OCI-M2 (cell line): ENCODE data around the gene ZMYM4.
A peak's percentile ranks its signal among the peaks of the same experiment; 100 is the strongest.
"Not testable (repeated sequence)": the region's sequence is repeated elsewhere in the genome, so short reads cannot be mapped to it uniquely, and the experiment has no call there.

ENCODE experiments used
- DNase-seq: peaks from one replicate; lab custom pipeline; 2025; ENCODE audit not compliant: unreplicated experiment; lab: John Stamatoyannopoulos, UW

The ZMYM4 gene

DNA sequence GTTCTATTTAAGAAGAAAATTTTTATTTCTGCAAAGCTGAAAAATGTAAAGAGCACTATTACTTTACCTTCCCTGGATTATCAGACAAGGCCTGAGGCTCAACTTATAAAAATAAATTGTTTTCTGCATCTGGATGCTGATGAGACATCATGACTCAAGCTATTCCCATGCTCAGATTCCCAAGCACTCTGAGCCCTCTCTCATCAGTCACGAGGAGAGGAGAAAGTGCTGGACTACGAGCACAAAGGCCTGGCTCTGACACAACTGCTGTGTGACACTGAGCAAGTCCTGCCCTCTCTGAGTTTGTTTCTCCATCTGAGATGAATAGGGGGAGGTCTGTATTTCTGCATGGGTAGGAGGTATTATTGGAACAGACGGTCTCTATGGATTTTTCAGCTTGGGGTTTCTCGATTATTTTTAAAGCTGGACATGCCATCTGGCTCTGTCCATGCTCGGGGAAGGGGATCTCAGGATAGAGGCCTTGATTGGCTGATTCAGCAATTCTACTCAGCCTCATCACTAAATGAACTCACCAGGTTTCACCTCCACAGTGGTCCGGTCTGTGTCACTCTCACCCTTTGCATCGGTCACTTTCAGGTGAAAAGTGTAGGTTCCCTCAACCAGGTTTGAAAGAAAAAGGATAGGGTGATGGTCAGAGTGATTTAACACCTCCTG, 181.0 kb downstream of the ZMYM4 start:
- no peak for DNase-seq

GRCh38 chr1:35451125-35451528, 182.6 kb downstream of the ZMYM4 start:
- DNase-seq, result peak; percentile 22

GRCh38 chr1:35452106-35452774, 183.7 kb downstream of the ZMYM4 start:
- no peak for DNase-seq

- DNase-seq, result no peak
Observed at GRCh38 chr1:35453031-35453430, 184.5 kb downstream of the ZMYM4 start.

GRCh38 chr1:35454176-35454575, 185.7 kb downstream of the ZMYM4 start:
- no peak for DNase-seq

DNA sequence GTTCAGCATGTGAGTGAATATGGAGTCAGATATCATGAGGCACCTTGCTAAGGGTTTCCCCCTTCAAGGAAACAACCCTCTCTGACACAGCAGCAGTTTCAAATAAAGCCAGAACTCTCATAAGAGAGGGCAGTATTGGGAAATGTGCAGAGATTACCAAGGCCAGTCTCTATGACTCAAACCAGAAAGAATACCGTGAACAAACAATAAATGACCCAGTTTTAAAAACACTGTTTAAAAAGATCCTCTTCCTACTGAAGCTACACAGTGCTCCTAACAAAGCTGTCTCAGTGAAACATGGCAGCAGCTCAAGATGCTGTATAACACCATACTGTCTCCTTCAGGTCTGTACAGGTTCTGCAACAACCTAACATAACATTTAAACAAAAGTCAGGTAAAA, 186.1 kb downstream of the ZMYM4 start:
- no peak for DNase-seq

DNA sequence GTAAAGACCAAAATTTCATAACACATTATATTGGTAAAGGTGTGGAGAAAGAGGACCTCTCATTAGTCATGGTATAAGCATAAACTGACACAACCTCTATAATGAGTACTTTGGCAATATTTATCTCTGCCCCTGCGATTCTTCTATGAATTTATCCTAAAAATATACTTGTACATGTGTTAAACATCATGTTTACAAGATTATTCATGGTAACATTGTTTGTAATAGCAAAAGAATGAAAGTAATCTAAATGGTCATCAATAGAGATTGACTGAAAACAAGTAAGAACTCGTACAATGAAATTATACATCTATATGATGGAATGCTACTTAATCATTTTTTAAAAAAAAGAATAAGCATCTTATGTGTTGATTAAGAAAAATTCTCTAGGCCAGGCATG, 192.3 kb downstream of the ZMYM4 start:
- DNase-seq, result no peak

DNA sequence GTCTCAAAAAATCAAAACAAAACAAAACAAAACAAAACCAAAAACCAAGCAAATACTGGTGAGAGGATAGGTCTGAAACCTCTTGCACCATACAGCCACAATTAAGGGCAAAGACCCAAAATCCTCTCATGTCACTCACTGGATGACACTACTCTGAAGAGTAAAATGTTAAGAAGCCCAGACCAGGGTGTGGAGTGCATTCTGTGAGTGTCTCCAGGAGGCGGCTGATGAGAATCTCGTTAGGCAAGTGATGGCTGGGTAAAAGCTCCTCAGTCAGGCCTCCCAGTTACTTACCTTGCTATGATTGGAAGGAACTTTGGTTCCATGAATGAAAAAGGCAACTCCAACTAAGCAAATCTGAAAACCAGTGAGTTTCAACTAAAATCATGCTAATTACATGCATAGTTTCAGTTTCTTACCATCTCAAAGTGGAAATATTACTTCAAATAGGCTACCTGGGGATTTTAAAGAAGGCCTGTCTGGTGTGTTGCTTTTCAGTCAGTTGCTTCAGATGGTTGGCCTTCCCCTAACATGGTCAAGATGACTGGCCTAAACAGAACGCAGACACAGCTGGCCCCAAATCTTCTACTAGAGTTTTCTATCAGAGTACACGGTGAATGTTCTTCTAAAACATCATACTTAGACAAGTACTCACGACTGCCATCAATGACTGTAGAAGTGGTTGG, 193.6 kb downstream of the ZMYM4 start:
- no peak for DNase-seq

DNA sequence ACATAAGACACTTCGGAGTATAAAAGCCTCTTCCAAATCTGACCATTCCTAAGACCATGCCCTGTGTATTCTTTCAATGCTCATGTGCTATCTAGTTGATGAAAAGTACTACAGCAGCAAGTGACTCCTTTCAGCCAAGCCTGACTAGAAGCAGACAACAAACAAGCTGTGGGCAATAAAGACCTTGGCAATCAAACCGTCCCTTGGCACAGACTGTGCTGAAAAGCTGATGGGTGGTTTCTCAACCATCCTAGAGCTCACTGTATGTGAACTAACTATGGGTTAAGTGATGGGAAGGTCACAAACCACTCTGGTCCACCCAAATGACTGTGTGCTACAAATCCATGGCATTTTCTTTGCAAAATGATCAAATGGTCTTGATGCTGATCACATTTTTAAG, 194.7 kb downstream of the ZMYM4 start:
- DNase-seq, result no peak

DNA sequence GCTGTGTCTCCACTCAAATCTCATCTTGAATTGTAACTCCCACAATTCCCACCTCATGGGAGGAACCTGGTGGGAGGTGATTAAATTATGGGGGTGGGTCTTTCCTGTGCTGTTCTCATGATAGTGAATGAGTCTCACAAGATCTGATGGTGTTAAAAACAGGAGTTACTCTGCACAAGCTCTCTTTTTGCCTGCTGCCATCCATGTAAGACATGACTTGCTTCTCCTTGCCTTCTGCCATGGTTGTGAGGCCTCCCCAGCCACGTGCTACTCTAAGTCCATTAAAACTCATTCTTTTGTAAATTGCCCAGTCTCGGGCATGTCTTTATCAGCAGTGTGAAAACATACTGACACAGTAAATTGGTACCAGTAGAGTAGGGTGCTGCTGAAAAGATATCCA, 195.2 kb downstream of the ZMYM4 start:
- DNase-seq, result not testable (repeated sequence)

DNA sequence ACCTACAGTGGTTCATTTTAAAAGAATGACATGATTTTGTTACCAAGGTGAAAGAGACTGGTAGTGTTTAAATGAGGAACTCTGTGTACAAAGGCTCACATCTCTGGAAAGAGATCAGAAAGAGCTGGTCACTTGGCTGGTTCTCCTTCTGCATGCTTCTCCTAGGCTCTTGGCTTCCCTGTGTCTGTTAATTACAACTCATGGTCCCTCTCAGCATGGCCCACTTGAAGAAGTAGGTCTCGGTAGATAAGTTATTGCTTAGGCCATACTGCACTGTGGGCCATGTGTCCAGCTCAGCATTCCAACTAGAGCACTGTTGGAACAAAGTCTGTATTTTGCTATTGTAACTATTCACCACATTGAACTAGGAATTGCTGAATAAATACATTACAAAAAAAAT, 197.6 kb downstream of the ZMYM4 start:
- DNase-seq, result no peak

- no peak for DNase-seq
Observed at GRCh38 chr1:35470977-35471613, 202.6 kb downstream of the ZMYM4 start.
